Astrocyte (in vitro differentiated cells and primary cell): ENCODE results near the gene ASCL4.

Experiments
- CTCF ChIP-seq: IDR thresholded peaks from 2 replicates; pipeline ENCODE4 v1.5.1; 2011; ENCODE audit warnings: low read depth, mild to moderate bottlenecking, inconsistent platforms, low read length, moderate library complexity; ENCODE audit not compliant: insufficient read depth
- EZH2 ChIP-seq: IDR thresholded peaks from 2 replicates; pipeline ENCODE4 v1.6.1; 2012; ENCODE audit warnings: mild to moderate bottlenecking, low read length, inconsistent platforms; ENCODE audit not compliant: insufficient read depth

- no peak for TF ChIP-seq CTCF
- TF ChIP-seq EZH2: no peak
Measured at GRCh38 chr12:107731366-107731765, 43.1 kb upstream of the ASCL4 start.
